NB4 (cell line): ENCODE measurements around the gene GAS6.

Experiments used
- CTCF ChIP-seq: IDR thresholded peaks from one replicate; pipeline ENCODE4 v1.5.1; 2012; ENCODE audit warnings: low read depth, low read length
- POLR2A ChIP-seq: IDR thresholded peaks from 2 replicates; pipeline ENCODE4 v1.6.1; 2011; ENCODE audit warnings: mild to moderate bottlenecking; ENCODE audit not compliant: insufficient read length; ENCODE audit errors: extremely low read depth

- TF ChIP-seq CTCF: no peak
- TF ChIP-seq POLR2A: no peak
Measured at GRCh38 chr13:113809934-113810333, 53.9 kb downstream of the GAS6 start.
